Lung (tissue), 13 donors: ENCODE data around the gene DNAJC10. TPM values are rescaled to one million over a fixed set of nuclear protein-coding genes. Genes with fewer than 3 reads are reported as not detected.

Experiments
- ATAC-seq: fragments of 200-7000 bp; cut with Tn5 transposase; one replicate; pipeline ENCODE4 v1.9.1; 2020; ENCODE audit warnings: moderate number of reproducible peaks; ENCODE audit not compliant: insufficient read depth, low FRiP score
- DNase-seq, 3 donors: peaks; one replicate each; pipeline ENCODE4 v3.0.0-alpha.2; 2013 to 2017
- H3K27ac ChIP-seq, 2 donors: one replicate each; pipeline ENCODE4 v1.5.1; 2013; ENCODE audit warnings: mild to moderate bottlenecking in 2 of 2, moderate library complexity in 2 of 2, control low read depth in 1 of 2, inconsistent platforms in 1 of 2, low read depth in 1 of 2, low read length in 1 of 2
- H3K27me3 ChIP-seq, 3 donors: one replicate each; pipeline ENCODE4 v1.5.1; 2013; ENCODE audit warnings: low read length in 2 of 3; ENCODE audit not compliant: control insufficient read depth in 3 of 3, insufficient read depth in 3 of 3
- H3K36me3 ChIP-seq, 4 donors: one replicate each; pipeline ENCODE4 v1.5.1; 2013; ENCODE audit warnings: low read length in 4 of 4, mild to moderate bottlenecking in 1 of 4, moderate library complexity in 1 of 4; ENCODE audit not compliant: control insufficient read depth in 4 of 4, insufficient read depth in 4 of 4
- H3K4me1 ChIP-seq, 5 donors: one replicate each; pipeline ENCODE4 v1.5.1; 2013; ENCODE audit warnings: low read length in 5 of 5, mild to moderate bottlenecking in 2 of 5, moderate library complexity in 1 of 5; ENCODE audit not compliant: control insufficient read depth in 5 of 5, insufficient read depth in 5 of 5
- H3K4me3 ChIP-seq: one replicate; pipeline ENCODE4 v1.5.1; 2013; ENCODE audit warnings: mild to moderate bottlenecking, control low read depth, moderate library complexity
- H3K9ac ChIP-seq, 2 donors: one replicate each; pipeline ENCODE4 v1.5.1; 2013; ENCODE audit warnings: low read length in 2 of 2, control low read depth in 1 of 2; ENCODE audit not compliant: insufficient read depth in 1 of 2
- H3K9me3 ChIP-seq, 4 donors: one replicate each; pipeline ENCODE4 v1.5.1; 2013; ENCODE audit warnings: low read length in 3 of 4, mild to moderate bottlenecking in 1 of 4, moderate library complexity in 1 of 4; ENCODE audit not compliant: control insufficient read depth in 4 of 4, insufficient read depth in 3 of 4
- WGBS, 2 donors: extraction: QIAGEN DNeasy Blood & Tissue Kit; methylation state at CpG; one replicate each; pipeline ENCODE4 v1.1.7; 2013; 5-methylcytosine and 5-hydroxymethylcytosine counted together
- polyA plus RNA-seq, 2 donors: library from polyadenylated mRNA; stranded (reverse); fragments of 200-250 nt; gene quantifications; one replicate each; pipeline ENCODE4 v1.2.1, GENCODE V29; 2013
- small RNA-seq: library from RNA; depleted of rRNA; stranded (forward); fragments of <200 nt; gene quantifications from one replicate; pipeline ENCODE3, GENCODE V24; 2014; ENCODE audit warnings: low replicate concordance
- total RNA-seq, 2 donors: library from RNA; depleted of rRNA in 1 of 2; stranded (reverse); fragments of >200 nt in 1 of 2; gene quantifications; one replicate each; pipeline ENCODE4 v1.2.1, GENCODE V29; 2014 to 2021
- TF ChIP-seq, protein P1 (sequence below): IDR thresholded peaks from 2 replicates; pipeline ENCODE4 v1.5.1; 2012; ENCODE audit warnings: mild to moderate bottlenecking; ENCODE audit errors: control extremely low read depth, extremely low read depth
- donor health status: control.
- donor health status: control.
- donor health status: Bipolar disorder and iron deficiency.
- donor health status: healthy.
- donor health status: DM: yes; HTN: yes; CAD: no.

DNAJC10 gene
- total and polyA plus RNA-seq, 4 donors: 24.6 to 131 (median 58.8) TPM

GRCh38 chr2:182833084-182833854 lies 117.2 kb downstream of the DNAJC10 start:
- H3K9ac ChIP-seq: no peak overlapping the region
- no peaks in the 10 kb centered on the region for H3K36me3 ChIP-seq
- H3K4me3 ChIP-seq: no peak overlapping the region
- no peaks in the 10 kb centered on the region for H3K9me3 ChIP-seq
- H3K4me1 ChIP-seq: peaks cover 0 to 4% (median 0%) of the 10 kb centered on the region in 5 donors
- TF ChIP-seq, protein P1, sequence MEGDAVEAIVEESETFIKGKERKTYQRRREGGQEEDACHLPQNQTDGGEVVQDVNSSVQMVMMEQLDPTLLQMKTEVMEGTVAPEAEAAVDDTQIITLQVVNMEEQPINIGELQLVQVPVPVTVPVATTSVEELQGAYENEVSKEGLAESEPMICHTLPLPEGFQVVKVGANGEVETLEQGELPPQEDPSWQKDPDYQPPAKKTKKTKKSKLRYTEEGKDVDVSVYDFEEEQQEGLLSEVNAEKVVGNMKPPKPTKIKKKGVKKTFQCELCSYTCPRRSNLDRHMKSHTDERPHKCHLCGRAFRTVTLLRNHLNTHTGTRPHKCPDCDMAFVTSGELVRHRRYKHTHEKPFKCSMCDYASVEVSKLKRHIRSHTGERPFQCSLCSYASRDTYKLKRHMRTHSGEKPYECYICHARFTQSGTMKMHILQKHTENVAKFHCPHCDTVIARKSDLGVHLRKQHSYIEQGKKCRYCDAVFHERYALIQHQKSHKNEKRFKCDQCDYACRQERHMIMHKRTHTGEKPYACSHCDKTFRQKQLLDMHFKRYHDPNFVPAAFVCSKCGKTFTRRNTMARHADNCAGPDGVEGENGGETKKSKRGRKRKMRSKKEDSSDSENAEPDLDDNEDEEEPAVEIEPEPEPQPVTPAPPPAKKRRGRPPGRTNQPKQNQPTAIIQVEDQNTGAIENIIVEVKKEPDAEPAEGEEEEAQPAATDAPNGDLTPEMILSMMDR: no peak
- no peaks in the 10 kb centered on the region for H3K27me3 ChIP-seq
- H3K27ac ChIP-seq: no peak overlapping the region
- WGBS, 2 donors: 79 to 88% methylated on average over 9 of the region's 9 CpGs
- DNase-seq (no peak), ATAC-seq (no peak)

GRCh38 chr2:182834293-182834692 lies 118.2 kb downstream of the DNAJC10 start:
- Histone ChIP-seq H3K27me3 (no peaks in the 10 kb centered on the region), H3K4me1 (peaks cover 0 to 4% (median 0%) of the 10 kb centered on the region in 5 donors), H3K9me3 (no peaks in the 10 kb centered on the region), H3K9ac (no peak overlapping the region), H3K27ac (no peak overlapping the region), H3K4me3 (no peak overlapping the region), H3K36me3 (no peaks in the 10 kb centered on the region)
- TF ChIP-seq, protein P1: no peak
- 62 to 74% methylated on average over 1 of the region's 1 CpG for WGBS, 2 donors
- no peak for DNase-seq
- no peak for ATAC-seq

DNA sequence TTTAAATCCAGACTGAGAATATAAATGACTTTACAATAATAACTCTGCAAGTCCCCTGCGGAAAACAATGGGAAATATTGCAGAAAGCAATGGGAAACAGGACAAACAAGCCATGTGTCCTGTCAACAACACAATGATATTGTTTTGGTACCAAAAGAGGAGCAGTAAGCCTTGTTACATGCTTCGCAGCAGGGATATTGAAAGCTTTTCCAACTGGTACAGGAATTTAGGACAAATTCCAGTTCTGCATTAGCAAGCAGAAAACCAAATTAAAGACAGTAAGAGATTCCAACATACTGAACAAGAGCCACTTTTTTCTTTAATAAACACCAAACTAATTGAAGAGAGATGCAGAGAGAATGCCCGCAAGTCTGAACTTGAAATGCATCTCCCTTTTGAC lies 120.4 kb downstream of the DNAJC10 start:
- DNase-seq (no peak), ATAC-seq (no peak)
- Histone ChIP-seq H3K27me3 (no peaks in the 10 kb centered on the region), H3K36me3 (no peaks in the 10 kb centered on the region), H3K27ac (no peak overlapping the region), H3K4me3 (no peak overlapping the region), H3K9me3 (no peaks in the 10 kb centered on the region), H3K9ac (no peak overlapping the region), H3K4me1 (peaks cover 0 to 4% (median 0%) of the 10 kb centered on the region in 5 donors)
- 79 to 82% methylated on average over 3 of the region's 3 CpGs for WGBS, 2 donors
- TF ChIP-seq, protein P1: no peak

Small RNA genes lying within 50 kb of the gene (small RNA-seq; reads per million reads assigned to genes)
- not detected for gene RF00019

Other genes with a start within 250 kb of the DNAJC10 start
- gene FRZB, start 150.4 kb downstream of the DNAJC10 start, total RNA-seq: 1 to 10 TPM; 2.0 to 7.4 TPM
- 1 to 10 TPM in 1 of 2 donors, under 1 TPM in 1; 0.19 to 1.2 TPM for gene FRZB, start 150.4 kb downstream of the DNAJC10 start, polyA plus RNA-seq